HG02763 (cell line): ENCODE results near the gene NDUFV1.
"Not testable (repeated sequence)": the region's sequence is repeated elsewhere in the genome, so short reads cannot be mapped to it uniquely, and the experiment has no call there.

Experiments used
- ATAC-seq: cut with Tn5 transposase; IDR thresholded peaks from one replicate; pipeline ENCODE4 v1.9.1; 2021; ENCODE audit warnings: mild to moderate bottlenecking, moderate library complexity; ENCODE audit not compliant: unreplicated experiment

NDUFV1 gene

DNA sequence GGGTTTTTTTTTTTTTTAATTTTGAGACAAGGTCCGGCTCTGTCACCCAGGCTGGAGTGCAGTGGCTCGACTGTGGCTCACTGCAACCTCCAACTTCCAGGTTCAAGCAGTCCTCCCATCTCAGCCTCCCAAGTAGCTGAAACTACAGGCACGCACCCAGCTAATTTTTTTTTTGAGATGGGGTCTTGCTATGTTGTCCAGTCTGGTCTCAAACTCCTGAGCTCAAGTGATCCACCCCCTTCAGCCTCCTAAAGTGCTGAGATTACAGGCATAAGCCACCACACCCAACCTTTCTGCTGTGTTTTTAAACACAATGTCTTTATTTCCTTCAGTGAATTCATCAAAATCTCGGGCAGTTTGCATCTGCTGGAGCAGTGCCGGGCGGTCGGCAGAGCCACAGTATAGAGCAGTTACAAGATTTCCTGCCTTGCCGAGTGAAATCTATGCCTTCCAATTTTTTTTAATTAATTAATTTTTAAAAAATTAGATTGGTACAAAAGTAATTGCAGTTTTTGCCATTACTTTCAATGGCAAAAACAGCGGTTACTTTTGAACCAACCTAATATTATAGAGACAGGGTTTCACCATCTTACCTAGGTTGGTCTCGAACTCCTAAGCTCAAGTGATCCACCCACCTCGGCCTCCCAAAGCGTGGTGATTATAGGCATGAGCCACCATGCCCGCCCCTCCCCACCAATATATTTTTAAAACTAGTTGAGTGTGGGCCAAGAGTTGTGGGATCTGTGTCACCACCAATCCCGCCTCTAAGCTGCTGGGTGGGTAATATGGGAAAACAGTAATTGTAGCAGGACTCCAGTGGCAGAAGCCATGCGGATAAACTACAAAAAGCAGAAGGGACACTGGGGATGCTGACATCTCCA lies 46.5 kb downstream of the NDUFV1 start:
- ATAC-seq, result no peak

DNA sequence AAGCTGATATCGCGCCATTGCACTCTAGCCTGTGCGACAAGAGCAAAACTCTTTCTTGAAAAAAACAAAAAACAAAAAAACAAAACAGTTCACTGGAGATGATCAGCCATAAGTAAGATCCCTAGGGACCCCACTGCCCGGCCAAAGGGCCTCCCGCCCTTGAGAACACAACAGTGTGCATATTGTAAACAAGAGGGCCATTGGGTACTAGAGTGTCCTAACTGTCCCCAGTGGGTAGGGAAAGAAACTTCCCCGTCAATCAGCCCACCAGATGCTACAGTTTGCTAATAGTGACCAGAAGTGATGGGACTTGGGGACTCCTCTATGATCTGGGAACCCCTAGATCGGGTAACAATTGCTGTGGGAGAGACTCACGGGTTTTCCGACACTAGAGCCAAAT lies 47.5 kb downstream of the NDUFV1 start:
- no peak for ATAC-seq

DNA sequence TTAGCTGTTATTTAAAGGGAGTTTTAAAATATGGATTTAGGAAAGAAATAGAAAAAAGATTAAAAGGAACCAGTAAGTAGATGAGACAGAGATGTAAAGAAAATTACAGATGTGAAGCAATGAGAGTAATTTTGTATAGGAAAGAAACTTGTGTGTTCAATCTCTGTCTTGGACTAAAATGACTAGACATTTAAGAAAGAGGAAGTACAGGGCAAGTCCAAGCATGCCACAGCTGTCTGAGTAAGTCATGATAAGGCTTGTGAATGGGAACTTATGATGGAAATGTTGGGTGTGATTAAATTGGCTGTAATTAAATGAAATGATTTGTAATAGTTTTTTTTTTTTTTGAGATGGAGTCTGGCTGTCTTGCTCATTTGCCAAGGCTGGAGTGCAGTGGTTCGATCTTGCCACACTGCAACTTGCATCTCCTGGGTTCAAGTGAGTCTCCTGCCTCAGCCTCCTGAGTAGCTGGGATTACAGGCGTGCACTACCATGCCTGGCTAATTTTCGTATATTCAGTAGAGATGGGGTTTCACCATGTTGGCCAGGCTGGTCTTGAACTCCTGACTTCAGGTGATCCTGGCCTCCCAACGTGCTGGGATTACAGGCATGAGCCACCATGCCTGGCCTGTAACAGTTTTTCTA lies 49.7 kb downstream of the NDUFV1 start:
- no peak for ATAC-seq

DNA sequence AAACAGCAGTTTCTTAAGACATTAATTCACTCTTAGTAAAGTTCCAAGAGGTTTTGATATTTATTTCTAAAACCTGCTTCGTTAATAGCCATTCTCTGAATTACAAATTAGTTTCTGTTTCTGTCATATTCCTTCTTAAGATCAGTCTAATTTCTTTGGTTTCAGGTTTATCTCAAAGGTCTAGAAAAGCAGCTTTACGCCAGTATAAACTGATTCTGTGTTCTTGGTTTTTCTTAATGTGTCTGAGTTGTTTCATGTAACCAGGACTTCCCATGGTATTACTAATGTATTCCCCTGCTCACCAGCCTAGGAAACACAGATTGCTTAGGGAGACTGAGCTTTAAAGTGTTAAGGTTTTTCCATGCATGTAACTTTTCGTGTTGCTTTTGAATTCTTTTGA lies 50.6 kb downstream of the NDUFV1 start:
- no peak for ATAC-seq

DNA sequence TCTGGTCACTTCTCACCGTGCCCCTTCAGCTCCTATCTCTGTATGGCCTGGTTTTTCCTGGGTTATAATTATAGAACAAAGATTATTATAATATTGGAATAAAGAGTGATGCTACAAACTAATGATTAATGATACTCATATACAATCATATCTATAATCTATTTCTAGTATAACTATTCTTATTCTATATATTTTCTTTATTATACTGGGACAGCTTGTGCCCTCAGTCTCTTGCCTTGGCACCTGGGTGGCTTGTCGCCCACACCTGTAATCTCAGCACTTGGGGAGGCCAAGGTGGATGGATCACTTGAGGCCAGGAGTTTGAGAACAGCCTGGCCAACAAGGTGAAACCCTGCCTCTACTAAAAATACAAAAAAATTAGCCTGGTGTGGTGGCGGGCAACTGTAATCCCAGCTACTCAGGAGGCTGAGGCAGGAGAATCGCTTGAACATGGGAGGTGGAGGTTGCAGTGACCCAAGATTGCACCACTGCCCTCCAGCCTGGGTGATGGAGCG lies 53.0 kb downstream of the NDUFV1 start:
- not testable (repeated sequence) for ATAC-seq

DNA sequence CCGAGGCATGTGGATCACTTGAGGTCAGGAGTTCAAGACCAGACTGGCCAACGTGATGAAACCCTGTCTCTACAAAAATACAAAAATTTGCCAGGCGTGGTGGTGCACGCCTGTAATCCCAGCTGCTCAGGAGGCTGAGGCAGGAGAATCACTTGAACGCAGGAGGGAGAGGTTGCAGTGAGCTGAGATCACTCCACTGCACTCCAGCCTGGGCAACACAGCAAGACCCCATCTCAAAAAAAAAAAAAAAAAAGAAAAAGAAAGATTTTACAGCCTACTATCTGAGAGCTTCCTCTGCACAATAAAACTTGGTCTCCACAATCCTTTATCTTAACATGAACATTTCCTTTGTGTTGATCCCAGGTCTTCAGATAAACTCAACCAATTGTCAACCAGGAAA lies 54.0 kb downstream of the NDUFV1 start:
- not testable (repeated sequence) for ATAC-seq
